Measurements from ENCODE around the gene PIGA. TPM values are rescaled to one million over a fixed set of nuclear protein-coding genes. Genes with fewer than 3 reads are reported as not detected.
A peak's percentile ranks its signal among the peaks of the same experiment; 100 is the strongest.

PIGA gene
- polyA plus RNA-seq, 3 donors, result 6.3 to 36.1 (median 6.4) TPM

- H3K9me3 Mint-ChIP-seq, result peaks cover 0 to 12% (median 3%) of the 10 kb centered on the region in 7 donors
- no peak overlapping the region for H3K27ac Mint-ChIP-seq
- TF ChIP-seq CTCF (IDR thresholded peaks at IDR 0.05), result no peak
- no peak overlapping the region for H2AFZ ChIP-seq (ENCODE audit: insufficient read depth, low read depth, low read length, poor library complexity, severe bottlenecking)
- peaks cover 0 to 8% (median 0%) of the 10 kb centered on the region in 3 donors for H3K27me3 Mint-ChIP-seq (ENCODE audit: low read depth in 3 of 3)
- H3K27ac ChIP-seq (ENCODE audit: low read depth in 1 of 2, low read length in 2 of 2), result no peak overlapping the region
- no CpG with 5 or more reads among the region's 1 CpG for WGBS (ENCODE audit: insufficient coverage)
- peaks cover 11% of the 10 kb centered on the region for H3K4me1 Mint-ChIP-seq
- H3K4me1 ChIP-seq (ENCODE audit: control insufficient read depth in 1 of 2, insufficient read depth in 2 of 2, low read length in 2 of 2), result peaks cover 0 to 4% of the 10 kb centered on the region in 2 donors
- no peak for DNase-seq
- H3K4me3 ChIP-seq (replicated peaks in 1 of 3; ENCODE audit: low read depth in 2 of 3, low read length in 3 of 3), result no peak overlapping the region
- no peak overlapping the region for H3K4me3 Mint-ChIP-seq
- H4K20me1 ChIP-seq (ENCODE audit: insufficient read depth, low read length), result no peaks in the 10 kb centered on the region
- H3K9me3 ChIP-seq (replicated peaks in 1 of 2; ENCODE audit: control insufficient read depth in 1 of 2, insufficient read depth in 1 of 2, low read length in 2 of 2), result peaks cover 0 to 11% of the 10 kb centered on the region in 2 donors
- no peak overlapping the region for H3K9ac ChIP-seq (ENCODE audit: insufficient read depth, low read length, poor library complexity, severe bottlenecking)
- intact Hi-C loops (cut with micrococcal nuclease), result no loop called here
- H3K4me2 ChIP-seq (replicated peaks; ENCODE audit: extremely low read depth, low read length, poor library complexity, severe bottlenecking), result no peak overlapping the region
- H3K36me3 ChIP-seq (replicated peaks in 1 of 2; ENCODE audit: control insufficient read depth in 1 of 2, insufficient read depth in 2 of 2, low read length in 2 of 2), result no peaks in the 10 kb centered on the region
- H3K36me3 Mint-ChIP-seq, result no peaks in the 10 kb centered on the region
- H3K27me3 ChIP-seq (ENCODE audit: control insufficient read depth in 2 of 2, insufficient read depth in 2 of 2, low read length in 2 of 2), result no peaks in the 10 kb centered on the region
- H3K79me2 ChIP-seq (ENCODE audit: insufficient read depth, low read length), result no peaks in the 10 kb centered on the region
These were observed 63.6 kb downstream of the PIGA start for GRCh38 chrX:15271757-15272156.

- Histone ChIP-seq H3K9ac (ENCODE audit: insufficient read depth, low read length, poor library complexity, severe bottlenecking) (peak within 1 kb of the TSS; percentile 32), H3K27me3 (ENCODE audit: control insufficient read depth in 2 of 2, insufficient read depth in 2 of 2, low read length in 2 of 2) (no peaks in the 10 kb centered on the region), H4K20me1 (ENCODE audit: insufficient read depth, low read length) (no peaks in the 10 kb centered on the region), H3K36me3 (replicated peaks in 1 of 2; ENCODE audit: control insufficient read depth in 1 of 2, insufficient read depth in 2 of 2, low read length in 2 of 2) (no peaks in the 10 kb centered on the region), H3K4me1 (ENCODE audit: control insufficient read depth in 1 of 2, insufficient read depth in 2 of 2, low read length in 2 of 2) (peaks cover 0 to 4% of the 10 kb centered on the region in 2 donors), H2AFZ (ENCODE audit: insufficient read depth, low read depth, low read length, poor library complexity, severe bottlenecking) (peak within 1 kb of the TSS; percentile 74), H3K4me3 (replicated peaks in 1 of 3; ENCODE audit: low read depth in 2 of 3, low read length in 3 of 3) (peak within 1 kb of the TSS; percentile 18 to 58 (median 28)), H3K79me2 (ENCODE audit: insufficient read depth, low read length) (no peaks in the 10 kb centered on the region), H3K9me3 (replicated peaks in 1 of 2; ENCODE audit: control insufficient read depth in 1 of 2, insufficient read depth in 1 of 2, low read length in 2 of 2) (peaks cover 0 to 11% of the 10 kb centered on the region in 2 donors), H3K27ac (ENCODE audit: low read depth in 1 of 2, low read length in 2 of 2) (no peak within 1 kb of the TSS), H3K4me2 (replicated peaks; ENCODE audit: extremely low read depth, low read length, poor library complexity, severe bottlenecking) (peak within 1 kb of the TSS; percentile 58)
- peaks cover 0 to 12% (median 4%) of the 10 kb centered on the region in 7 donors for H3K9me3 Mint-ChIP-seq
- intact Hi-C loops (cut with micrococcal nuclease), result no loop called here
- 10% methylated on average over 2 of the region's 15 CpGs for WGBS (ENCODE audit: insufficient coverage)
- peaks cover 11% of the 10 kb centered on the region for H3K4me1 Mint-ChIP-seq
- no peaks in the 10 kb centered on the region for H3K36me3 Mint-ChIP-seq
- H3K27ac Mint-ChIP-seq, result peak within 1 kb of the TSS in 6 of 7 donors; percentile 28 to 73 (median 62)
- peak; percentile 23 to 72 (median 38) for DNase-seq
- peak within 1 kb of the TSS; percentile 76 to 87 for H3K4me3 Mint-ChIP-seq
- peaks cover 0 to 11% (median 0%) of the 10 kb centered on the region in 3 donors for H3K27me3 Mint-ChIP-seq (ENCODE audit: low read depth in 3 of 3)
- no peak for TF ChIP-seq CTCF (IDR thresholded peaks at IDR 0.05)
These were observed 65.5 kb downstream of the PIGA start, which contains the start of gene ASB9 for GRCh38 chrX:15269618-15270521. Gene ASB9, minus strand, starts transcription at chrX:15270083. Its CDS starts 209 bp downstream, at chrX:15269874.

Other genes starting within 250 kb of the PIGA start
- gene ASB9, start 65.4 kb downstream of the PIGA start, polyA plus RNA-seq, result 1 to 10 TPM in 1 of 3 donors, under 1 TPM in 2; 0.24 to 1.4 (median 0.63) TPM
- gene ASB11, start 19.9 kb downstream of the PIGA start, polyA plus RNA-seq, result not detected
- not detected for gene VEGFD, start 48.9 kb upstream of the PIGA start, polyA plus RNA-seq
- under 1 TPM in 2 of 3 donors, not detected in 1; 0.05 to 0.23 TPM for gene PIR, start 157.8 kb upstream of the PIGA start, polyA plus RNA-seq
- under 1 TPM; 0.15 to 0.26 (median 0.22) TPM for gene BMX, start 165.3 kb upstream of the PIGA start, polyA plus RNA-seq

All from CD14-positive monocyte (primary cell).